HL-60 (cell line): Measurements from ENCODE around the gene ITPA.

Experiments used
- CTCF ChIP-seq: IDR thresholded peaks from one replicate; pipeline ENCODE4 v1.5.1; 2011; ENCODE audit warnings: low read length, control low read depth, inconsistent platforms; ENCODE audit not compliant: insufficient read depth
- GABPA ChIP-seq: IDR thresholded peaks from 2 replicates; pipeline ENCODE4 v1.6.1; 2012; ENCODE audit warnings: low read depth
- POLR2AphosphoS5 ChIP-seq: IDR thresholded peaks from 2 replicates; pipeline ENCODE4 v1.6.1; 2012; ENCODE audit warnings: low read depth
- REST ChIP-seq: IDR thresholded peaks from 2 replicates; pipeline ENCODE4 v1.6.1; 2012; ENCODE audit warnings: low read depth; ENCODE audit not compliant: insufficient replicate concordance
- SPI1 ChIP-seq: IDR thresholded peaks from 2 replicates; pipeline ENCODE4 v1.6.1; 2012; ENCODE audit warnings: low read depth, mild to moderate bottlenecking, borderline replicate concordance

GRCh38 chr20:3172126-3172932, 37.0 kb upstream of the ITPA start:
- TF ChIP-seq CTCF (no peak), REST (no peak), POLR2AphosphoS5 (no peak), GABPA (no peak), SPI1 (no peak)
